GM18505 (cell line): ENCODE data around the gene SEPTIN5.

Source experiments
- ATAC-seq: cut with Tn5 transposase; IDR thresholded peaks from one replicate; pipeline ENCODE4 v1.9.1; 2021; ENCODE audit not compliant: unreplicated experiment
- POLR2A ChIP-seq: IDR thresholded peaks from 4 replicates; pipeline ENCODE4 v1.6.1; 2011; ENCODE audit warnings: borderline replicate concordance; ENCODE audit not compliant: insufficient read depth, insufficient read length; ENCODE audit errors: extremely low read depth

SEPTIN5 gene

GRCh38 chr22:19716041-19716828 lies 1.9 kb downstream of the SEPTIN5 start:
- ATAC-seq: no peak

GRCh38 chr22:19716829-19717105 lies 2.5 kb downstream of the SEPTIN5 start:
- no peak for TF ChIP-seq POLR2A
- ATAC-seq: no peak

More at GRCh38 chr22:19716041-19716828, 1.9 kb downstream of the SEPTIN5 start:
- no peak for TF ChIP-seq POLR2A

GRCh38 chr22:19717181-19717580 lies 2.9 kb downstream of the SEPTIN5 start:
- no peak for ATAC-seq
- TF ChIP-seq POLR2A: no peak

GRCh38 chr22:19717691-19718455 lies 3.6 kb downstream of the SEPTIN5 start:
- TF ChIP-seq POLR2A: no peak
- ATAC-seq: peak; percentile 59

GRCh38 chr22:19718456-19719049 lies 4.2 kb downstream of the SEPTIN5 start:
- no peak for TF ChIP-seq POLR2A
- peak; percentile 3 for ATAC-seq

- TF ChIP-seq POLR2A: no peak
- ATAC-seq: no peak
Observed at GRCh38 chr22:19719050-19719482, 4.8 kb downstream of the SEPTIN5 start.

GRCh38 chr22:19719488-19720021 lies 5.3 kb downstream of the SEPTIN5 start:
- ATAC-seq: no peak
- no peak for TF ChIP-seq POLR2A

- ATAC-seq: no peak
- TF ChIP-seq POLR2A: no peak
Observed at GRCh38 chr22:19720150-19720827, 6.0 kb downstream of the SEPTIN5 start.

GRCh38 chr22:19720999-19721329 lies 6.7 kb downstream of the SEPTIN5 start:
- no peak for TF ChIP-seq POLR2A

GRCh38 chr22:19721330-19722177 lies 7.3 kb downstream of the SEPTIN5 start:
- no peak for TF ChIP-seq POLR2A
- ATAC-seq: no peak

More at GRCh38 chr22:19720999-19721329, 6.7 kb downstream of the SEPTIN5 start:
- ATAC-seq: no peak

- no peak for TF ChIP-seq POLR2A
Observed at GRCh38 chr22:19722178-19722981, 8.1 kb downstream of the SEPTIN5 start.

GRCh38 chr22:19722982-19723231 lies 8.6 kb downstream of the SEPTIN5 start:
- no peak for TF ChIP-seq POLR2A
- ATAC-seq: no peak

More at GRCh38 chr22:19722178-19722981, 8.1 kb downstream of the SEPTIN5 start:
- no peak for ATAC-seq
